Activated naive CD4-positive, alpha-beta T cell treated with anti-CD3 and anti-CD28 coated beads, Interleukin-2, amount 10 ng/mL, durations not matched to agents 5 hours and 36 hours (primary cell): Measurements from ENCODE around the gene PACSIN2. TPM values are rescaled to one million over a fixed set of nuclear protein-coding genes. Genes with fewer than 3 reads are reported as not detected.

Source experiments
- total RNA-seq, 2 experiments: library from RNA; stranded (reverse); gene quantifications; one replicate each; pipeline ENCODE4 v1.2.3, GENCODE V29; 2021

Gene PACSIN2
- total RNA-seq, result 10 to 100 TPM; 32.4 to 37.9 TPM

GRCh38 chr22:43014869-43015676 is at the start of gene PACSIN2:
TSS of gene PACSIN2 (minus strand) at chr22:43015149. CDS start at chr22:42912080, 103,069 bp downstream.

GRCh38 chr22:42856865-42857704 is 157.9 kb downstream of the PACSIN2 start, which contains the start of gene ARFGAP3:
TSS of gene ARFGAP3 (minus strand) at chr22:42857273. CDS start at chr22:42857182, 91 bp downstream.

Other genes starting within 250 kb of the PACSIN2 start
- gene ARFGAP3, start 157.9 kb downstream of the PACSIN2 start, total RNA-seq, result 10 to 100 TPM; 42.1 to 42.4 TPM
- 1 to 10 TPM; 6.0 to 7.6 TPM for gene TTLL1, start 74.2 kb upstream of the PACSIN2 start, total RNA-seq
- 1 to 10 TPM; 1.4 to 2.3 TPM for gene BIK, start 95.6 kb upstream of the PACSIN2 start, total RNA-seq
- 10 to 100 TPM; 10.5 to 10.7 TPM for gene MCAT, start 128.2 kb upstream of the PACSIN2 start, total RNA-seq
- 100 to 1,000 TPM; 124 to 129 TPM for gene TSPO, start 136.4 kb upstream of the PACSIN2 start, total RNA-seq
- gene TTLL12, start 172.0 kb upstream of the PACSIN2 start, total RNA-seq, result 10 to 100 TPM; 40.4 to 41.4 TPM